HFF-Myc (cell line): ENCODE measurements around the gene APOBEC3B.
"Not testable (repeated sequence)": the region's sequence is repeated elsewhere in the genome, so short reads cannot be mapped to it uniquely, and the experiment has no call there.

Source experiments
- DNase-seq: peaks from one replicate; pipeline ENCODE4 v3.0.0-alpha.2; 2011; ENCODE audit warnings: low read depth; ENCODE audit errors: extremely low read depth
- H3K4me3 ChIP-seq: replicated peaks from 2 replicates; pipeline ENCODE4 v1.5.1; 2011; ENCODE audit warnings: low read depth, mild to moderate bottlenecking, control low read depth, low read length
- TF ChIP-seq, protein P1 (sequence below): IDR thresholded peaks from 2 replicates; pipeline ENCODE4 v1.5.1; 2012; ENCODE audit warnings: mild to moderate bottlenecking, low read depth, low read length, control low read depth; ENCODE audit errors: missing control alignments

Gene APOBEC3B

DNA sequence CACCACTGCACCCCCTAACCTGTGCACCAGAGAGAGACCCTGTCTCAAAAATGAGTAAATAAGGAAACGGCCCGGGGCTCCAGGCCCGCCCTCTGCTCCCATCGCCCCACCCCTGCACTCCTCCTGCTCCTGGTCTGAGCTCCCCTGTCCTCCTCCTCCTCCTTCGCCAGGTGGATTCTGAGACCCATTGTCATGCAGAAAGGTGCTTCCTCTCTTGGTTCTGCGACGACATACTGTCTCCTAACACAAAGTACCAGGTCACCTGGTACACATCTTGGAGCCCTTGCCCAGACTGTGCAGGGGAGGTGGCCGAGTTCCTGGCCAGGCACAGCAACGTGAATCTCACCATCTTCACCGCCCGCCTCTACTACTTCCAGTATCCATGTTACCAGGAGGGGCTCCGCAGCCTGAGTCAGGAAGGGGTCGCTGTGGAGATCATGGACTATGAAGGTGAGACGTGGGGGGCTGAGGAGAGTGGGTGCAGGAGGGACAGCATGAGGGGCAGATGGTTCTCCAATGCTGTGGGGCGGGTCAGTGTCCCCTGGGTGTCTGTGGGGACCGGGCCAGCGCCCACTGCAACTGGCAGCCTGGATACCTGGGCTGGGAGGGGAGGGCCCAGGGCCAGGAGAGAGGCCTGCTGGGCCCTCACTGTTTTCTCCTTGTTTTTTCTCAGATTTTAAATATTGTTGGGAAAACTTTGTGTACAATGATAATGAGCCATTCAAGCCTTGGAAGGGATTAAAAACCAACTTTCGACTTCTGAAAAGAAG, 35.6 kb downstream of the APOBEC3B start:
- DNase-seq: no peak
- TF ChIP-seq, protein P1, sequence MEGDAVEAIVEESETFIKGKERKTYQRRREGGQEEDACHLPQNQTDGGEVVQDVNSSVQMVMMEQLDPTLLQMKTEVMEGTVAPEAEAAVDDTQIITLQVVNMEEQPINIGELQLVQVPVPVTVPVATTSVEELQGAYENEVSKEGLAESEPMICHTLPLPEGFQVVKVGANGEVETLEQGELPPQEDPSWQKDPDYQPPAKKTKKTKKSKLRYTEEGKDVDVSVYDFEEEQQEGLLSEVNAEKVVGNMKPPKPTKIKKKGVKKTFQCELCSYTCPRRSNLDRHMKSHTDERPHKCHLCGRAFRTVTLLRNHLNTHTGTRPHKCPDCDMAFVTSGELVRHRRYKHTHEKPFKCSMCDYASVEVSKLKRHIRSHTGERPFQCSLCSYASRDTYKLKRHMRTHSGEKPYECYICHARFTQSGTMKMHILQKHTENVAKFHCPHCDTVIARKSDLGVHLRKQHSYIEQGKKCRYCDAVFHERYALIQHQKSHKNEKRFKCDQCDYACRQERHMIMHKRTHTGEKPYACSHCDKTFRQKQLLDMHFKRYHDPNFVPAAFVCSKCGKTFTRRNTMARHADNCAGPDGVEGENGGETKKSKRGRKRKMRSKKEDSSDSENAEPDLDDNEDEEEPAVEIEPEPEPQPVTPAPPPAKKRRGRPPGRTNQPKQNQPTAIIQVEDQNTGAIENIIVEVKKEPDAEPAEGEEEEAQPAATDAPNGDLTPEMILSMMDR: no peak
- H3K4me3 ChIP-seq: no peak overlapping the region

DNA sequence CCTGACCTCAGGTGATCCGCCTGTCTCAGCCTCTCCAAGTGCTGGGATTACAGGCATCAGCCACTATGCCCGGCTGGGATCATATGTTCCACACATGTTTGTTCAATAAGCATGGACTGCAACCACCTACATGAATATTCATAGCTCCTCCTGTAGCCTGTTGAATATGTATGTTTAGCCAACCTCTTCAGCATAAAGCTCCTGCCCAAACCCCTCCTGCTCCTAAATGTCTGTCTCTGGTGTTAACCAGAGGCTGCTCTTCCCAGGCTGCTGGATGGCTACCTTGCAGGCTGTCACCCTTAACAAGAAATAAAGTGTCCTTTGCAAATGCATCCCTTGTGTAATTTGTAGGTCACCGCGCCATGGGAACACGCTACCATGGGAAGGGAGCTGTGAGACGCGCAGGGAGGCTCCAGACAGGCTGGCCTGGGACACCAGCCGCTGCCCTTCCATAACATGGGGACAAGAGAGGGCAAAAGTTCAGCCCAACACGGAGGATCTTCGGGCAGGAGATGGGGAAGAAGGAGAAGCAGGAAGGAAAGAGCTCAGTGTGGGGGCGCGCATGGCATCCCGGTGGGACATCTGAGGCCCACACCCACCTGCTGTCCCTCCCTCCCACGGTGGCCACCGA, 38.0 kb downstream of the APOBEC3B start:
- peak; percentile 42 for DNase-seq
- H3K4me3 ChIP-seq: not testable (repeated sequence)

GRCh38 chr22:39021552-39022250, 39.6 kb downstream of the APOBEC3B start:
- H3K4me3 ChIP-seq: no peak overlapping the region
- no peak for DNase-seq
- TF ChIP-seq, protein P1: no peak

DNA sequence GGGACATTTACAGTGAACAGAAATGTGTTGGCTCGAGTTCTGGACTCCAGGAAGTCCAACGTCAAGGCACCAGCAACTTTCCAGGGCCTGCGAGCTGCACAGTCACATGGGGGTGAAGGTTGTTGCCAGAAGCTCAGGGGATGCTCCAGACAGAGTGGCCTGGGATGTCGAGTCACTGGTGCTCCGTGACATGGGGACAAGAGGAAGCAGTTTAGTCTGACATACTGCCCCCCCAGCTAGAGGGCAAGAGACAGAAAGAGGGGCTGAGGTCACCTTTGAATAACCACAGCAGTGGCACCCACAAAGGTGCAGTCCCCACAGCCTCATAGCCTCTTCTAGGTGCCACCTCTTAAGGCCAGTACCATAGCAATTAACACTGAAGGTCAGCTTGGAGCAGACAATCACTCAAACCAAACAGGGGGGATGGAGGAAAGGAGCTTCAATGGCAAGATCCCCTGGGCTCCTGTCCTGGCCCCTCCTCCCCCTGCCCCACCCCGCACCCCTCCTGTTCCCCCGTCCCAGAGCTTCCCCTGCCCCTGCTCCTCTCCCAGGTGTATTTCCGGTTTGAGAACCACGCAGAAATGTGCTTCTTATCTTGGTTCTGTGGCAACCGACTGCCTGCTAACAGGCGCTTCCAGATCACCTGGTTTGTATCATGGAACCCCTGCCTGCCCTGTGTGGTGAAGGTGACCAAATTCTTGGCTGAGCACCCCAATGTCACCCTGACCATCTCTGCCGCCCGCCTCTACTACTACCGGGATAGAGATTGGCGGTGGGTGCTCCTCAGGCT, 42.6 kb downstream of the APOBEC3B start:
- DNase-seq: no peak
- H3K4me3 ChIP-seq: no peak overlapping the region
- TF ChIP-seq, protein P1: no peak

DNA sequence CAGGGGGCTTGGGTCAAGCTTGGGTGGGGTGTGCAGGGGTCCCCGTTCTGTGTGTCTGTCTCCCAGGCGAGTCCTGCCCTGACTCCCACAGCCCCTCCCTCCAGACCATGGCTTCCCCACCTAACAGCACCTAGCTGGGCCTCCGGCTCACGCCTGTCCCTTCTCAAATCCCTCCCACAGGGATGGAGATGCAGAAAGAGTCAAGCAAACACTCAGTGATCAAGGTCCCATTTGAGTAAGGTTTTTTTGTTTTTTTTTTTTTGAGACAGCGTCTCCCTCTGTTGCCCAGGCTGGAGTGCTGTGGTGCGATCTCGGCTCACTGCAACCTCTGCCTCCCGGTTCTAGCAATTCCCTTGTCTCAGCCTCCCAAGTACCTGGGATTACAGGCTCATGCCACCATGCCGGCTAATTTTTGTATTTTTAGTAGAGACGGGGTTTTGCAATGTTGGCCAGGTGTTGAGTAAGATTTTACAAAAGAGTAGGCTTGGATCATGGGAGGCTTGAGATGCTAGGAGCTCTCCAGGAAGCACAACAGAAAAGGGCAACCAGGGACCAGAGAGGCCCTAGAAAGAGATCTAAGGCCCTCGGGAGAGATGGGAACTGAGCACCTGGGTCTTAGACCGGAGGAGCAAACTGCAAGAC, 44.5 kb downstream of the APOBEC3B start:
- TF ChIP-seq, protein P1: no peak
- no peak for DNase-seq
- H3K4me3 ChIP-seq: no peak overlapping the region

DNA sequence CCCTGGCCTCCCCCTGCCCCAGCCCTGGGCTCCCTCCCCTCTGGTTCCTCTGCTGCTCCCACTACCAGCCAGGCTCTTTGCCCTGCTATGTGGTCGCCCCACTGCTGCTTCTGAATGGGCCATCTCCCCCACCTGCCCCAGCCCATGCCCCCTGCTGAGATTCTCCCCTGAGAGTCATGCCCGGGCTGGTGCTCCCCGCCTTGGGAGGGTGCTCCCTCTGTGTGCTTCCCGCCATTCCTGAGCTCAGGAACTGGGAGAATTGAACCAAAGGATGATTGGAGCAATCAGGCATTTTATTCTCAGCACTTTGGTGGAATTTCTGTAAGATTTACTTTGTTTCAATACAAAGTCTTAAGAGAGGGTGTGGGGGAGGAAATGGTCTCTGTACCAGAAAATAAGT, 45.6 kb downstream of the APOBEC3B start:
- TF ChIP-seq, protein P1: no peak
- DNase-seq: no peak
- H3K4me3 ChIP-seq: no peak overlapping the region
